GM21619 (cell line): ENCODE data around the gene ZMYND12.
A peak's percentile ranks its signal among the peaks of the same experiment; 100 is the strongest.
"Not testable (repeated sequence)": the region's sequence is repeated elsewhere in the genome, so short reads cannot be mapped to it uniquely, and the experiment has no call there.

Experiments
- ATAC-seq: cut with Tn5 transposase; IDR thresholded peaks from one replicate; pipeline ENCODE4 v1.9.1; 2021; ENCODE audit not compliant: unreplicated experiment

ZMYND12 gene, protein sequence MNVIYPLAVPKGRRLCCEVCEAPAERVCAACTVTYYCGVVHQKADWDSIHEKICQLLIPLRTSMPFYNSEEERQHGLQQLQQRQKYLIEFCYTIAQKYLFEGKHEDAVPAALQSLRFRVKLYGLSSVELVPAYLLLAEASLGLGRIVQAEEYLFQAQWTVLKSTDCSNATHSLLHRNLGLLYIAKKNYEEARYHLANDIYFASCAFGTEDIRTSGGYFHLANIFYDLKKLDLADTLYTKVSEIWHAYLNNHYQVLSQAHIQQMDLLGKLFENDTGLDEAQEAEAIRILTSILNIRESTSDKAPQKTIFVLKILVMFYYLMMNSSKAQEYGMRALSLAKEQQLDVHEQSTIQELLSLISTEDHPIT

DNA sequence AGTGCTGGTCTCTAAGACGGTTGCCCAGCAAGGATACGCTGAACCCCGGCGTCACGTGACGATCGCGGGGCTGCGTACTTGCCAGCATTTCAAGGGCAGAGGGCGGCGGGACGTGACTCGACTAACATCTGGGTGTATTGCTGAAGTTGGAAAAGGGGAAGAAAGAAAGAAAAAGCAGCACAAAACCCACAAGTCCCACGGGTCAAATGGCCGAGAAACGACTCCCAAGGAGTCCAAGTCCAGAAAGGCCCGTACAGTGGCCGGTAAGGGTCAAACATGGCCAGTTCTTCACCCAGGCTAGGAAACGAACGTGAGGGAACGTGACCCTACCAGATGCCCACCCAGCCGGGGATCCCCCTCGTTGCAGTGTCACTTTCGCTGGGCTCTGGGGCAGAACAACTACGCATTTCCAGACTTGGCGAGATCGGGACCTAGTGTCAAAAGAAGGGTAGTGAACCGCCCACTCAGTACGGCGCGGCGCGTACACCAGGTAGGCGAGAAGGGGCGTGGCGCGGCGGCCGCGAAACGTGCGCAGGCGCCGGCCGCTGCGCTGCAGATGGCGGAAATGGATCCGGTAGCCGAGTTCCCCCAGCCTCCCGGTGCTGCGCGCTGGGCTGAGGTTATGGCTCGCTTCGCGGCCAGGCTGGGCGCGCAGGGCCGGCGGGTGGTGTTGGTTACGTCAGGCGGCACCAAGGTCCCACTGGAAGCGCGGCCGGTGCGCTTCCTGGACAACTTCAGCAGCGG lies at the start of gene ZMYND12, which contains the start of gene PPCS:
TSS of gene ZMYND12 (minus strand) at position 13 of the 744 bp plus-strand sequence. CDS start 25 bp downstream, outside the sequence.
TSS of gene PPCS (plus strand) at position 534 of the 744 bp plus-strand sequence. CDS start at position 557, 23 bp downstream.
- ATAC-seq = peak; percentile 81

DNA sequence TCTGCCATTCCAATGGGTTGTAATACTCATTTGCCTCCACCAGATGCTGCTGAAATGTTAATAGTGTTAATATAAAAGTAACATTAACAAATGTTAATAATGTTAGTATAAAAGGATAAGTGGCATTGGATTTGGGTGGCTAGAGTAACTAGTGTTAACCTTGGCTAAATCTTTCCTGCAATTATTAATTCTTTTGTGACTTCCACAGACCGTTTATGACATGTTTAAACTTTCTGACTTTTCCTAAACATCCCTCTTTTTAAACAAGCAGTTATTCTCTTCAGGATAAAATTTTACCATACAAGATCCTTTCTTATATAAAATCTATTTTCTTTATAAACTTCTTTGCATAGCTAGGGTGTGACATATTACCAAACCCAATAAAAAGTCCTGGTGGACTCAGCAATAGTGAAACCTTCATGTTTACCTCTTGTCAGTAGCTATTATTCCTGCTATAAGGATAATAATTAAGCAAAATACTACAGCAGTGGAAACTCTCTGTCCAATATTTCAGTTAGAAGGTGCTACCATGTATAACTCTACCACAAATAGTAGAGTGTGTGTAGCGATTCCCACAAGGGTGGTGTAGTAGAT lies 48.8 kb upstream of the ZMYND12 start:
- ATAC-seq = no peak

DNA sequence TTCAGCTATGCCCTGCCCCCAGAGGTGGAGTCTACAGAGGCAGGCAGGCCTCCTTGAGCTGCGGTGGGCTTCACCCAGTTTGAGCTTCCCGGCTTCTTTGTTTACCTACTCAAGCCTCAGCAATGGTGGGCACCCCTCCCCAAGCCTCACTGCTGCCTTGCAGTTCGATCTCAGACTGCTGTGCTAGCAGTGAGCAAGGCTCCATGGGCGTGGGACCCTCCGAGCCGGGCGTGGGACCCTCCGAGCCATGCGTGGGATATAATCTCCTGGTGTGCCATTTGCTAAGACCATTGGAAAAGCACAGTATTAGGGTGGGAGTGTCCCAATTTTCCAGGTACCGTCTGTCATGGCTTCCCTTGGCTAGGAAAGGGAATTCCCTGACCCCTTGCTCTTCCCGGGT lies 46.2 kb upstream of the ZMYND12 start:
- not testable (repeated sequence) for ATAC-seq

DNA sequence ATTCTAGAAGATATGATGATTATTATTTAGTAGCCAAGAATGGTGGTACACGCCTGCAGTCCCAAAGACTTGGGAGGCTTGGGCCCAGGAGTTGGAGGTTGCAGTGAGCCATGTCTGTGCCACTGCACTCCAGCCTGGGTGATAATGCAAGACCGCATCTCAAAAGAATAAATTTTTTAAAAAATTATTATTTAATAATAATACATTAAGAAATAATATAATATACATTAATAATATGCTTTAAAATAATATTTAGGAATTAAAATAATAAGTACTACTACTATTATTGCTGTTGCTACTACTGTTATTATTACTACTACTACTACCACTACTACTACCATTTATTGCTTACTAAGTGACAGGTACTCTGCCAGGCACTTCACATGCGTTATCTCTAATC lies 34.4 kb upstream of the ZMYND12 start:
- ATAC-seq = no peak

DNA sequence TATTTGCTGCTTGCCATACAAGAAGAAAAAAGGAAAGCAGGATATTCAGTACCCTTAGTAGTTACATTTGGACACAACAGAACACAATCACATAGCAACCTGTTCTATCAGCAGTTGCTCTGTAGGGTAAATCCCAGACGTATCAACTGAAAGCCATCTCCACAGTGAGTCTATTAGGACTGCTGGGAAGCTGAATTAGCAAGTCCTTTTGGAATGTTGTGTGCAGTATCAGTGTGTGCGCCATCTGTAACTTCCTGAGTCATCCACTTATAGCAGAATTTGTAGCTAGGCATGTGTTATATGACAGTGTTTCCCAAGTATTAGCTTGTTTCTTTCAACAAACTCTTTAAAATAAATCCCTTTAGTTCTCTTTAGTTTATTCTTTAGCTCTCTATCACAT lies 28.6 kb upstream of the ZMYND12 start:
- no peak for ATAC-seq

DNA sequence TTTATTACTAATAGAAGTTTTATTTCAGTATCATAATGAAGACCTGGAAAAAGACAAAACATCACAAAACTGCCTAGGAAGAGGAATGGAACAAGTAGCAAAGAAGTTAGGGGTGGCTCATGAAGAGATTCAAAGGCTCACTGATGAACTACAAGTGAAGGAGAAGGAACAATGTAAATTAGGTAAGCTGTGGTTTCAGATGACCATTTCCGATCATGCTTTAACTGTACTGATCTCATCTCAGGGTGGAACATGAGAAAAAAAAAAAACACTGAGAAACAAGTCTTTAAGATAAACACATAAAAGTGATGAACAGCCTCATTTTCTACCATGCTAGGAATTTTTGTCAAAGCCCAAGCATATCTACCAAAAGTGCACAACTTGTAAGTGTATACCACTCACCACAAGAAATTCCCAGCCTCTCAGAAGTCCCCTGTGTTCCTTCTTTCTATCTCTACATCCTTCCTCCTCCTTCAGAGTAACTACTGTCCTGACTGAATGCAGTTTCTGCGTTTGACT lies 26.9 kb upstream of the ZMYND12 start:
- no peak for ATAC-seq

DNA sequence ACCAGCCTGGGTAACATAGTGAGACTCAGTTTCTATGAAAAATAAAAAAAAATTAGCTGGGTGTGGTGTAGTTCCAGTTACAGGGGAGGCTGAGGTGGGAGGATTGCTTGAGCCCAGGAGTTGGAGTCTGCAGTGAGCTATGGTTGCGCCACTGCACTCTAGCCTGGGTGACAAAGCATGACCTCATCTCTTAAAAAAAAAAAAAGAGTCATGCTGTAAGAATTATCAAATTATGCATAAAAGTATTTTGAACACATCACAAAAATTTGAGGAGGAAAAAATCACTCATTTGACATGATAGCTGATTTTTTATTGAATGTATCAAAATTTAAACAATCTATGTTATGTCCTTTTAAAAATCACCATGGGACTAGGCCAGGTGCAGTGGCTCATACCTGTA lies 25.1 kb upstream of the ZMYND12 start:
- ATAC-seq = no peak

DNA sequence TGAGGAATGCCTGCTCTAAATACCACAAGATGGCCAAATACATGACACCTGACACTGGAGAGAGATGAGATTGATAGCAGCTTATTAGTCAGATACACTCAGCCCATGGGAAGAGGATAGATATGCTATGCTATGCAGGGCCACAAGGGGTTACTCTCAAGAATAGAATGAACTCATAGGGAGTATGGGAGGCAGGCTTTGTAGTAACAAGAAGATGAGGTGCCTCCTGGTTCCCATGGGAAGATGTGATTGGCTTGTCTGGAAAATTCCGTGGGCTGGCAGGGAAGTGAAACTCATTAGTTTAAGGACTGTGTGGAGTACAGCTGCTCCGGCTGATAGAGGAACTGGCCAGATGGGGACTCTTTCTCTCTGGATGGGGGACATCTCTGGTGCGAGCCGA lies 23.8 kb upstream of the ZMYND12 start:
- no peak for ATAC-seq

DNA sequence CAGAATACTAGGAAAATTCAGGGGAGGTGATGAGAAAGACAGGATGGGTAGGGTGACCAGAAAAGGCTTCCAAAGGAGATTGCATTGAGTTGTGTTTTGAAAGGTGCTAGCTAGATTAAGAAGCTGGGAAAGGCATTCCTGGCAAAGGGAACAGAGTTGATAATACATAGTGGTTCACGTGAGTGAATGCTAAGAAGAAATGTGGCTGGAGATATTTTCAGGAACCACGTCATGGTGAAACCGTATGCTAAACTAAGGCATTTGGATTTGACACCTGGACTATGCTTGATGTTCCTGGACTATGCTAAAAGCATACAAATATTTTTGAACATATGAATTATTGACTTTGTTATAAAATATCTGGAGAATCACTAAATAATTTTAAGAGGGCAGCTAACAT lies 22.0 kb upstream of the ZMYND12 start:
- ATAC-seq = no peak

DNA sequence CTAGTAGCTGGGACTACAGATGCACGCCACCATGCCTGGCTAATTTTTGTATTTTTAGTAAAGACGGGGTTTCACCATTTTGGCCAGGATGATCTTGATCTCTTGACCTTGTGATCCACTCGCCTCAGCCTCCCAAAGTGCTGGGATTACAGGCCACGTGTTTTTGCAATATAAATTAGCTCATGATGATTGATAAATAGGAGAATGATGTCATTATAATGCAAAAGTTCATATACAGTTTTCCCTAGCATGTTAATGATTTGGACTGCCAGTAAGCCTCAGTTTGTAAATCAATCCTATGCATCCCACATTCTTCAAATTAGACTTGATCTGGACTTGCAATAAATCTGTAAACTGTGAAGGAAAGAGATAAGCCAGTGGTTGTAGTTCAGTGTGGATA lies 21.5 kb upstream of the ZMYND12 start:
- not testable (repeated sequence) for ATAC-seq

DNA sequence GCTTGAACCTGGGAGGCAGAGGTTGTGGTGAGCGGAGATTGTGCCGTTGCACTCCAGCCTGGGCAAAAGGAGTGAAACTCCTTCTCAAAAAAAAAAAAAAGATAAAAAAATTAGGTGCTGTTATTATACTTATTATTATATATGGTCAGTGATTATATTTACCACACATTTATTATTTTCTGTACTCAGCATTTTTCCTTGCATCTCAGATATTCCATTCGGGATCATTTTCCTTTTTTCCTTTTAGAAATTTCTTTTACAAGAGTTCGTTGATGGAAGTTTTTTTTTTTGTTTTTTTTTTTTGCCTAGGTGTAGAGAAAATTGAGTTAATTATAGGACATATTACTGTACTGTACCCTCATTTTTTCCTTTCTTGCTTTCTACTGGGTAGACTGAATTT lies 20.8 kb upstream of the ZMYND12 start:
- no peak for ATAC-seq

DNA sequence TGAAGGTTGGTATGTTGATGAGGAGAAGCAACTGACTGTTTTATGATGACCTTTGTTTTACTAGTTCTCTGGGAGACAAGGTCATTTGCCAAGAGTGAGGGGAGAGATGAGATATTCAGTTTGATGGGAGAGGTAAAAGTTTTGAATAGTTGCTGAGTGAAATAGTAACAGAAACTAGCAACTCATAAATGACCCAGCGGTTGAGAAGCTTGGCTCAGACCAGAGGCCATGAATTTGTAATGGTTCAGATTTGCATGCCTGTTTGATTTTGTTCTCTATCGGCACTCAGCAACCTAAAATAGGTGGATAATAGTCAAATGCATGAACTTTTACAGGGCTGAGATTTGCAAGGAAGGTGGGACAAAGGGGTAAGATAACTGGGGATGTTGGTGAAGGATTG lies 13.9 kb upstream of the ZMYND12 start:
- no peak for ATAC-seq

DNA sequence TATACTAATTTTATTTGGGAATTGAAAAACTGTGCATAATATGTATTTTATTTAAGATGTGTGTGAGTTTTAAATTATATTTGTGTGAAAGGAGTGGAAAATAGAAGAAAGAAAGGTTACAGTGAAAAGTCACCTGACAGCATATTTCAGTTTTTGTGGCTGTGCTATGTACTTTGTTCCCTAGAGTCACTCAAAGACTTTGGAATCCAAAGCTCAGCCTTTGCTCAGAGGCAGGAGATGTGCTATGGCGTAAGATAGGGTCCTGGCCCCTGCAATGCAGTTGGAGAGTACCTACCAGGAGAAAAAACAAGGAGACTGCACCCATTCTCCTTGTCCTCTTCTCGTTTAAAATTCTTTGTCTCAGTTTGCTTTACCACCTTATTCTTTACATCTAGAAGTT lies 10.2 kb upstream of the ZMYND12 start:
- ATAC-seq = no peak

DNA sequence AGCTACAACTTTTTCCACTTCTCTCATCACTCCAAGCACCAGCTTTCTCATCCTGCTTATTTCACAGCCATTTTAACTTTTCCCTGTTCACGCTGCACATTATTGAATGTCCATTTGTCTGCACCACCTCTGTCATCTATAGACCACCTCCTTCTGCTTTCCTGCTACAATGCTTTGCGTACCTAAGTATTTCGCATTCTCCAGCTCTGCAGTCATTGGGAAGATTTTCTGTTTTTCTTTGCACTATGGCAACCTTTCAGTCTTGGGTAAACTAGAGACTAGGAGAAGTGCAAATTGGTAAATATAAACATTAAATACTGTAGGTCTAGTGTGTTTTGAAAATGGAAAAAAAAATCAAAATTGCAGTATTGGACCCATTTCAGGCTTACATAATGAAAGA lies 8.1 kb upstream of the ZMYND12 start:
- no peak for ATAC-seq

DNA sequence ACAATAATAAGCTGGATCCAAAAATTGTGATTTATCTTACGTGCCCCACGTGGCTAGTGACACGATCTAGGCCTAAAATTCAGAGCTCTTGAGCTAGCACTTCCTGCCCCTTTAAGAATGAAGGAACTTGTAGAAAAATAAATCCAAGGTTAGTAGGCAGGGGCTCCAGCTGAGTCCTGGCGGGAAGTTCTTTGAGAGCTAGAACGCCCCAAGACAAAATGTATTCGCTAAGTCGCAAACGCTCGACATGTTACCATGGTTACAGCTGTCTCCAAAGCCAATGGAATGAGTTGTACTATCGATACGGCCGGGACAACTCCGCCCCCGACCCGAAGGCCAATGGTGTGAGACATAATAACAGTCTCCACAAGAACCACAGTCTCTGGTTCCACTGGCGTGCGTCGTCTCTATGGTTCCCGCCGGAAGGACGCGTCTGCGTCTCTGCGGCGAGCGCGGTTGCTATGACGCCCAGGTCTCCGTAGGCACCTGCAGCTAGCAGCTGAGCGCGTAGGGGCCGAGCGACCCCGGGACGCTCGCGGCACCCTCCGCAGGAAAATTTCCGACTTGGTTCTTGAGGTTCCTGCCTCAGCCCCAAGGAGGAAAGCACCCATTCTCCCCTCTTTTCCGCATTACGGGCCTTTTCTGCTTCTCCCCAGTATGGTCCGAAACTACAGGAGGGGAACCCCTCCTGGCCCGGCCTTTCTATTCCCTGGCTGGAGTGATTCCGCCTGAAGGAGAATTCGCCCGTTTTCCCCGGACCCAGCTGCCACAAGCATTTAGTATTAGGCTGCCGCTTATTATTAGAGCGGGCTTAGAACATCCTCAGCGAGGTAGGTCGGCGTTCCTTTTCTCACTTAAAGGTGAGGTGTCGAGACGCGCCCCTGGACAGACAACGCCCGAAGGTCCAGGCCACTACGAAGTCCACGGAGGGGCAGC lies 7.3 kb upstream of the ZMYND12 start, which contains the start of gene CCDC30:
TSS of gene CCDC30 (plus strand) at position 459 of the 936 bp plus-strand sequence. CDS start 17,266 bp downstream, outside the sequence.
- ATAC-seq = peak; percentile 98

DNA sequence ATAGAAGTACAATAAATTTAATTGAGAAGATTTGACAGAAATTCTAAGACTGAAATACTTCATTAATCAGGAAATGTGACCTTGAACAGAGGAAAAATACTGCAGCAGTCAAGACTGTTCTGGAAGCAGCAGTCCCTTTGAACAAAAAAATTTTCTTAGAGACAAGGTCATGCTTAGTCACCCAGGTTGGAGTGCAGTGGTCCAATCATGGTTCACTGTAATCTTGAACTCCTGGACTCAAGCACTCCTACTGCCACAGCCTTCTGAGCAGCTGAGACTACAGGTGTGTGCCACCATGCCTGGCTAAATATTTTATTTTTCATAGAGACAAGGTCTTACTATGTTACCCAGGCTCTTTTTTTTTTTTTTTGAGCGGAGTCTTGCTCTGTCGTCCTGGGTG lies 5.4 kb upstream of the ZMYND12 start:
- ATAC-seq = no peak

DNA sequence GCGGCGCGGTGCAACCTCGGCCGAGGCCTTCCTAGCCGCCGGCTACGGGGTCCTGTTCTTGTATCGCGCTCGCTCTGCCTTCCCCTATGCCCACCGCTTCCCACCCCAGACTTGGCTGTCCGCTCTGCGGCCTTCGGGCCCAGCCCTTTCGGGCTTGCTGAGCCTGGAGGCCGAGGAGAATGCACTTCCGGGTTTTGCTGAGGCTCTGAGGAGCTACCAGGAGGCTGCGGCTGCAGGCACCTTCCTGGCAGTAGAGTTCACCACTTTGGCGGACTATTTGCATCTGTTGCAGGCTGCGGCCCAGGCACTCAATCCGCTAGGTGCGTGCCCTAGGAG lies 900 bp upstream of the ZMYND12 start:
- peak; percentile 53 for ATAC-seq

DNA sequence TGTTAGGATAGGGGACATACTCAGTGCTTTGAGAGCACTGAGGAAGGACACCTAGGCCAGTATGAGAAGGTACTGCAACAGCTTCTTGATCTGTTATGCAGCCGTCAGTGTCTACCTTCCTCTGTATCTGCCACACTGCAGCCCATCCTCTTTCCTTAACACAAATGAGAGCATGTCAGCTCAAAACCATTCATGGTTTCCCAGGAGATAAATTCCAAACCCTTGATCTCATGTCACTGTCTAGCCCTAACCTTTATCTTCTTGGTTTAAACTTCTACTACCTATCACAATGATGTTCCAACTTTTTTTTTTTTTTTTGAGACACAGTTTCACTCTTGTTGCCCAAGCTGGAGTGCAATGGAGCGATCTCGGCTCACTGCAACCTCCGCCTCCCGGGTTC lies 1.4 kb downstream of the ZMYND12 start:
- ATAC-seq = no peak

DNA sequence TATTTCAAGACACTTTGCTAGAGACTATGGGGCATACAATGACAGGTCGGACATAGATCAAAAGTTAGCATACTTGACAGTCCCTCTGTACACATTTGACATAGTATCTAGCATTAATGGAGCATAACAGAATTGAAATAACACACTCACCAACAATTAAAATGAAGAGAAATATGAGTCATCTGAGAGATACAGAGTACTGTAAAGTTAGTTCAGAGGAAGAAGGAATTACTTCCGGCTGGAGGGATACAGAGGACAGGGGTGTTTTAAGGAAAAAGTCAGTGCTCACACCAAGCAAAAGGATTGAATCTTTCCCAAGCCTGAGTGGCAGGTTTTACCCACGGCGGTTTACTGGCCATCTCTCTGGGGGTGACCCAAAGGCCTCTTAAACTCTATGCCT lies 2.4 kb downstream of the ZMYND12 start:
- no peak for ATAC-seq

DNA sequence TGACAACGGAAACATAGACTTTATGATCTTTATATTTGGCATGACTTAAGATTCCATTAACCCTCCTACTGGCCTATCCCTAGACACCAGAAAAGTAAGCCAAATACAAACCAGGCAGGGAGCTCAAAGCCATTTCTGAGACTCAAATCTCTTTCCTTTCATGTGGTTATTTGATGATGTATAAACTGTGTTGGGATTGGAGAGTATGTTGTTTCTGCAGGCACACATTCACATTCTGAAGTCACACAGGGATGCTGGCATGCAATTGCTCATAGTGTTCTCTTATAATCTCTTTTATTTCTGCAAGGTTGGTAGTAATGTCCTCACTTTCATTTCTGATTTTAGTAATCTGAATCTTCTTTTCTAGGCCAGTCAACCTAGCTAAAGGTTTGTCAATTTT lies 5.8 kb downstream of the ZMYND12 start:
- ATAC-seq = no peak

DNA sequence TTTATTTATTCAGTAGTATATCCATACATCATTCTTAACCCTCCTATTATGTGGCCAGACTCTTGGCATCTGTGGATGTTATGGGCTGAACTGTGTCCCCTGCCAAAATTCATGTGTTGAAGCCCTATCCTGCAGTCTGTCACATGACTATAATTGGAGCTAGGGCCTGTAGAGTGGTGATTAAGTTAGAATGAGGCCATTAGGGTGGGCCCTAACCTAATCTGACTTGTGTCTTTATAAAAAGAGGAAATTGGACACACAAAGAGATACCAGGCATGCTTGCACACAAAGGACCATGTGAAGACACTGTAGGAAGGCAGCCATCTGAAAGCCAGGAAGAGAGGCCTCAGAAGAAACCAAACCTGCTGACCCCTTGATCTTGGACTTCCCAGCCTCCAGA lies 6.6 kb downstream of the ZMYND12 start:
- ATAC-seq = no peak
